Measurements from ENCODE around the gene ITPRID2.
A peak's percentile ranks its signal among the peaks of the same experiment; 100 is the strongest.
"Not testable (repeated sequence)": the region's sequence is repeated elsewhere in the genome, so short reads cannot be mapped to it uniquely, and the experiment has no call there.

ITPRID2 gene

GRCh38 chr2:181918188-181918587 is 26.7 kb downstream of the ITPRID2 start:
- DNase-seq: no peak

DNA sequence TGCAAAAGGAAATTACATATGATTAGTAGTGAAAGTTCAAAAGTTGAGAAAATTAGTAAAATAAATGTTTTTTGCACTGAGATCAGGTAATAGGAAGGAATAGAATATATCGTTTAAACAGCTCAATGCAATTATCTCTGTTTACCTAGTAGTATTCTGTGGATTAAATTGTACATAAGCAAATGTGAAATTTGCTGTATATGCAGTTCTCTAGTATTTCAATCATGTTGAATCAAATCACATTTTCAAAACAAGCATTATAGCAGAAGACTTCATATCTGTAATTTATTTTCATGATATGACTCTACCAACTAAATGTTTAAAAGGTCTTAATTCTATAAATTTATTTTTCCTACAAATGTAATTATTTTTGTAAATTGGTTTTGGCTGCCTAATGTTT is 31.6 kb downstream of the ITPRID2 start:
- no peak for DNase-seq

DNA sequence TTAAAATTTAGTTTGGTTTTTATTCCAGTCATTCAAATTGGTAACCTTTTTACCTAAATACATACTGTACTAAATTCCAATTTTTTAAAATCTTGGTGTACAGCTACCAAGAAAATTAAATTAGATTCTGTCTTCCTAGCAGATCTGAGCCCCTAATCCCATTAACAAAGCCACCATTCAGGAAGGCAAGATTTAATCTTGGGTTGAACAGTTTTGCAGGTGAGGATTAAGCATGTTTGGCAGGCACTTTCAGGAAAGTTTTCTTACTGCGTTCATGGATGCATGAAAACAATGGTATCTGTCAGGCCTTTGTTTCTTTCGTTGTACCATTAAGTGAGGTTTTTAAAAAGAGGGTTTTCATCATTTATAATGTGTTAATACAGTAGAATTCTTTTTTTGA is 32.8 kb downstream of the ITPRID2 start:
- DNase-seq: no peak

GRCh38 chr2:181934694-181935093 is 43.2 kb downstream of the ITPRID2 start:
- DNase-seq: no peak

- no peak for DNase-seq
These were observed 45.9 kb downstream of the ITPRID2 start for GRCh38 chr2:181937473-181937872.

DNA sequence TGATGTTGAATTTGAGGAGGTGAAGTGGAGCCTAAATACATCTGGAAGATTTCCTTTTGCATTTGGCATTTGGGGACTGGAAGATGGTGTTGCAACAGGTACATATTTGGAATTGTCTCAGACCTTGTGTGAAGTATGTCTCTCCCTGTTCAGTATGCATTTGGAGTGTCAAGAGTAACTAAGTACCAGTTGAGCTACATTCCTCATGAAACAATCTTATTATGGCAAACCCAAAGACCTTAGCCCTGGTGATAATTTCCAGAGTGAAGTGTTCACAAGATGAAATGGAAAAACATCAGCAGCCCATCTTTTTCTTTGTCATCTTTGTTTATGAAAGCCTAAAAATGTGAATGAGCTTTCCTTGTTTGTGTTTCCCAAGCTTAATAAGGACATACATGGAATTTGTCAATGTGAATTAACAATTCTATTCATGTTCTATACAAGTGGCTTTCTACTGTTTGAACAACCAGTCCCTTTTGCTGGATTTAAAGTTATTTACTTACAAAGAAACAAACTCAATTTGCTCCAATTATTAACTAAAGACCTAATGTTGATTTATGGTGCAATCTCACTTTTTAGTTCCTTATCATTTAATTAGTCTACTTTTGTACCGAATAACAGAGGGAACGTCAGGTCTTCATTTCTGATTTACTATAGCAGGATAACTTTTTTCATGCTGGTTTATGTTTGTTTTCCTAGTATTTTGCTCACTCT is 52.0 kb downstream of the ITPRID2 start:
- no peak for DNase-seq

DNA sequence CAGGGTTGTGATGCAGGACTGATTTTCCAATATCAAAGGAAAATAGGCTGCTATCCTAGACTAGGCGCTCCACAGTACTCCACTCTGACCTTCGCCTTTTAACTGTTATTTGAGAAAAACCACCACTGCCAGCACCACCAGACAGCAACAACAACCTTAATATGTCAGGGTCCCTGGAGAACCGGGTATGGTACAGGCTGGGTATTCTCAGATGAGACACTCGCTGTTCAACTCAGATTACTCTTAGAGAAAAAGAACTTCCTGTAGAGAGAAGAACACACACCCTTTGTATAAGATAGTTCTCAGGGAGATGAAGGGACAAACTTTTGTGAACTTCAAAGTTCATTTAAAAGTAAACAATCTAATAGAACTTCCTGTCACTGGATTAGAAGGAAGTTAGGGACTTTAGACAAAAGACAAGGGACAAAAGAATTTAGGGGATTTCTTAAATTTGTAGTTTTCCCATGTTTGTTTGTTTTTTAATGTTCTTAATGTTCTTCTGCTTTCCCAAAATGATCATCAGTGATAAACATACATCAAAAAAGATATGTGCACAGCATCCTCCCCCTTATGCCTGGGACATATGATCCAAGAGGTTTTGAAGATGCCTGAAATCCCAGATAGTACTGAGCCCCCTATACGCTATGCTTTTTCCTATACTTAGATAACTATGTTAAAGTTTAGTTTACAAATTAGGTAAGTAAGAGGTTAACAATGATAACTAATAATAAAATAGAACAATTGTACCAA is 52.8 kb downstream of the ITPRID2 start:
- no peak for DNase-seq

GRCh38 chr2:181944914-181945291 is 53.4 kb downstream of the ITPRID2 start:
- no peak for DNase-seq

DNA sequence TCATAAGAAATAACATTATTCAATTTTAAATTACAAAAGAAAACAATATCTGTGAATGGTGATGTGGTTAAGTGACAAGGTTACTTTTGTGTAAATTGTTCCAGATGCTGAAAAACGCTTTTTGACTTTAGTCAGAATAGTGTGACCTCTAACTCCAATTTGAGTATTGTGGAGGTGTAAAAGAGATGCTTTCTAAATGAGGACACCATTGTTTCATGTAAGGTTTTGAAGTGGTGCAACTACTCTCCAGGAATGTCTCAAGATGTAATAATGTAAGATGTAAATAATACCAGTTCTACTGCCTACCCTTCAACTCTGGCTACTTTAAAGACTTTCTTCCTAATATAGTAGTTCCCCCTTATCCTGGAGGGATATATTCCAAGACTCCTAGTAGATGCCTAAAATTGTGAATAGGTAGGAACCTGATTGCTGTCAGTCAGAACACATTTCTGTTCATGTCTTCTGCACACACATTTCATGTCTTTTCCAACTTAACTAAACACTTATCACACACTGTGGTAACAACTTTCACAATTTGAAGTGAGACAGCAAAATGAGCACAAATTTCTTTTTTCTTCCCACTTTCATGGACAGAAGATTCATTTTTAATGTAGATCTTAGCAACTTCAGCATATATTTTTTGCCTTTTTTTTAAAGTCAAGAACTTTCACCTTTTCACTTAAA is 55.1 kb downstream of the ITPRID2 start:
- DNase-seq: no peak

DNA sequence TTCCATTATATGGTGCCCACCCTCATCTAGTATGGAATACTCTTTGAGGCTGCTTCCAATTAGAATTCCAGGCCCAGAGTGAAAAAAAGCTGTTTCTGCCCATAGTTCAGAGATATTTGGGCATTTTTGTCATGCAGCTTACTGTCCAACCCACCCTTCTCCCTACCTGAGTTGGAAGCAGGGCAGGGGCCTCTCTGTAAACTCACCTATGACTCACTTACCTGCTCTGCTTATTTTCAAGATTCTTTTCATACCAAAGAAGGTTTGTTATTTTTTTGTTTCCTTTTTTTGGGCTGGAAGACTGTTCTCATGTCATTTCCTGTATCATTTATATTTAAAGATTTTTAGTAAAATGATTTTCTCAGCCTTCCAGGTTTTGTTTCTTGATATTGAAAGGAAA is 55.7 kb downstream of the ITPRID2 start:
- no peak for DNase-seq

GRCh38 chr2:181948227-181948626 is 56.7 kb downstream of the ITPRID2 start:
- no peak for DNase-seq

- DNase-seq: no peak
These were observed 57.5 kb downstream of the ITPRID2 start for GRCh38 chr2:181949047-181949446.

GRCh38 chr2:181952404-181953226 is 61.1 kb downstream of the ITPRID2 start:
- no peak for DNase-seq

- DNase-seq: peak; percentile 51
These were observed 62.5 kb downstream of the ITPRID2 start for GRCh38 chr2:181953881-181954537.

DNA sequence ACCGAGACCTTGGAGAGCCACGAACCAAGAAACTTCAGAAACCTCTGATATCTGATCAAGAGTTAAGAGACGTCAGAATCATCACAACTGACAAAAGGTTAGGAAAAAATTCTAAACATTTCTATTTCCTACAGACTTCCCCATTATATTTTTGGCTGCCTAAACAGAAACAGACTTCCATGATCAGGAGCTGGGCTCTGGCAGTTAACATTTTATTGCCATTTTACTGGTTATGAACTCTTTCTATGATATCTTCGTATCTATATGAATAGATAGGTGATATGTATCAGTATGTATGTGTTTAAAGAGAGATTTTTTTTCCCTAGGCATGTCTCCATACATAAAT is 63.0 kb downstream of the ITPRID2 start:
- DNase-seq: no peak

DNA sequence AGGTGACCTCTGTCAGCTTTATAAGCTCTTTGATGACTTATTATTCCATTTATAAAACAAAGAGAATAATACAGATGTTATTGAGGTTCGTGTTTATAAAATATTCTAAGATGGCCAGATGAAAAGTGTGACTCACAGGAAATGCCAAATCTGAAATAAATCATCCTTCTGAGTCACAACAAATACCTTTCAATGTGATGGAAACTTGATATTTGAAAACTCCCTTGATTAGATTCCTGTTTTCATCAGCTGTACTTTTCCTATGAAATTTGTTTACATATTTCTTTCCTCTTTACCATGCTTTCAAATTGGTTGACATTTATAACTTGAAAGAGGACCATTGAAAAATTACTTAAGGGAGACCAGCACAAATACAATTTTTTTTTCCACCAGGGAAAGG is 63.5 kb downstream of the ITPRID2 start:
- DNase-seq: no peak

DNA sequence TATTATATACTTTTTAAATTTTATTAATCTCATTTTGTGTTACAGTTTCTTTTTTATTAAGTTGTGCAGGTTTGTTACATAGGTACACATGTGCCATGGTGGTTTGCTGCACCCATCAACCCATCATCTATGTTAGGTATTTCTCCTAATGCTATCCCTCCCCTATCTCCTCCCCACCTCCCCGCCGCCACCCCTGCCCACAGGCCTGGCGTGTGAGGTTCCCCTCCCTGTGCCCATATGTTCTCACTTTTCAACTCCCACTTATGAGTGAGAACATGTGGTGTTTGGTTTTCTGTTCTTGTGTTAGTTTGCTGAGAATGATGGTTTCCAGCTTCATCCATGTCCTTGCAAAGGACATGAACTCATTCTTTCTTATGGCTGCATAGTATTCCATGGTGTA is 64.3 kb downstream of the ITPRID2 start:
- DNase-seq: not testable (repeated sequence)

DNA sequence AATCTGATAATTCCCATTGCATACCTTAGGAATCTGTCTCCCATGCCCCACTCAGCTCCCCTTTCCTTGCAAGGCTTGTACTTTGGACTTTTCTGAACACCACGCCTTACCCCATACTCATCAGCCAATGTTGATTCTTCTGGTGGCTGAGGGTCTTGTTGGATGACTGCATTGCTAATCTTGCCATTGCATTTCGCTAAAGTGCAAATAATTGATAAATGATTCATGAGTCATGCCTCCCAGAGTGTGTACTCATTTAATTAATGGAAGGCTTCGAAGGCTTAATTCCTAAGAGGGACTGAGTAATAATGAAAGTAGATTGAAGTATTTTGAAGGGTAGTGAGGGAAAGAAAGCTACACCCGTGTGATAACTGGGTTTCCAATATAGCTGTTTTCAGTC is 66.1 kb downstream of the ITPRID2 start:
- DNase-seq: no peak

DNA sequence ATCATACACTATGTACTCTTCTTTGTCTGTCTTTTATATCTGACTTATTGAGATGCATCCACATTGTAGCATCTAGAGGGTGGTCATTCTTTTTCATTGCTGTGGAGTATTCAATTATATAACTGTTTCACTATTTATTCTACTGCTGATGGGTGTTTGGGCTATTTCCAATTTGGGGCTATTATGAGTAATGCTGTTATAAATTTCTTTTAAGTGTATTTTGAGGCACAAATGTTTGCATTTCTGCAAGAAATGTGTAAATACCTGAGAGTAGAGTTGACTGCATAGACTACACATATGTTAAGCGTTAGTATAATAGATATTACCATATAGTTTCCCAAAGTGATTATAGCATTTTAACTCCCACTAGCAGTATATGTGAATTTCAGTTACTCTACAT is 67.2 kb downstream of the ITPRID2 start:
- no peak for DNase-seq

DNA sequence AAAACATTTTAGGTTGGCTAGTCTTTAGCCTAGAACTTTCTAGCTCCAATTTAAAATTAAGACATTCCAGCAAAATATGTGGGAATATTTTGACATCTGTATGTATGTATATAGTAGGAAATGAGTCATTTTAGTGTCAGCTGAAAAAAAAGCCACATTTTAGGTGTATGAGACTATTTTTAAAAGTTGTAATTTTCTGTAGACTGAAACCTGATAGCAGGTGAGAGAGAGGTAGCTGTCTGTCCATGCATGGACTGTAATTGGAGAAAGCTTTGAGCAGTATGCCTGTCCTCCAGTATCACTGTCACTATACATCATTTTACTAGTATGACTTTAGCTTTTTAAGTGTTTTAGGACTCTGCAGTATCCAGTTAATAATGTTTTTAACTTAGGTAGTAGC is 68.0 kb downstream of the ITPRID2 start:
- no peak for DNase-seq

- not testable (repeated sequence) for DNase-seq
These were observed 69.6 kb downstream of the ITPRID2 start for GRCh38 chr2:181961167-181961566.

DNA sequence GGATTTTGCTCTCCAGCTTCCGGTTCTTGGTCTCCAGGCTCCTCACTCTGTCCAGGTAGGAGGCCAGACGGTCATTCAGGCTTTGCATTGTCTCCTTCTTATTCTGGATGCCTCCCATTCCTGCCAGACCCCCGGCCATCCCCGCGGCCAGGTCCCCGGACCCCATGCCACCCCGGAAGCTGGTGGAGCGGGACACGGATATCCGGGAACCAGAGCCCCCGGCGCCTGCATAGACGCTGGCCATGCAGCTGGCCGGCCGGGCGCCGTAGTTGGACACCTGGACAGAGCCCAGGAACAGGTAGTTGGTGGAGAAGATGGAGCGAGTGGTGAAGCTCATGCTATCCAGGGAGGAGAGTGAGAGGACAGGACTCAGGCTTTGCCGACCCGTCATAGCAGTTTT is 70.6 kb downstream of the ITPRID2 start:
- DNase-seq: no peak
